Measurements from ENCODE around the gene MAP7D3.
A peak's percentile ranks its signal among the peaks of the same experiment; 100 is the strongest.

The MAP7D3 gene

GRCh38 chrX:136228839-136229207, 22.4 kb downstream of the MAP7D3 start:
- Histone ChIP-seq H3K27me3 (ENCODE audit: insufficient read depth, poor library complexity, severe bottlenecking) (no peaks in the 10 kb centered on the region), H3K9me3 (ENCODE audit: severe bottlenecking) (no peaks in the 10 kb centered on the region), H3K36me3 (ENCODE audit: low read depth) (peaks cover 42% of the 10 kb centered on the region; the same call in 1 of the 2 replicates), H3K4me1 (ENCODE audit: insufficient read depth, poor library complexity, severe bottlenecking) (no peaks in the 10 kb centered on the region), H3K27ac (ENCODE audit: poor library complexity, severe bottlenecking) (no peak overlapping the region), H3K4me3 (ENCODE audit: severe bottlenecking) (no peak overlapping the region)
- TF ChIP-seq CTCF (IDR thresholded peaks at IDR 0.05; ENCODE audit: poor library complexity, severe bottlenecking): no peak
- ATAC-seq (ENCODE audit: low read depth): no peak
- no peak for DNase-seq (ENCODE audit: low spot score)

- DNase-seq (ENCODE audit: low spot score) (no peak), ATAC-seq (ENCODE audit: low read depth) (no peak)
- no peaks in the 10 kb centered on the region for H3K27me3 ChIP-seq (ENCODE audit: insufficient read depth, poor library complexity, severe bottlenecking)
- peaks cover 46% of the 10 kb centered on the region; the same call in 1 of the 2 replicates for H3K36me3 ChIP-seq (ENCODE audit: low read depth)
- TF ChIP-seq CTCF (IDR thresholded peaks at IDR 0.05; ENCODE audit: poor library complexity, severe bottlenecking): no peak
- H3K4me3 ChIP-seq (ENCODE audit: severe bottlenecking): no peak overlapping the region
- no peaks in the 10 kb centered on the region for H3K9me3 ChIP-seq (ENCODE audit: severe bottlenecking)
- no peaks in the 10 kb centered on the region for H3K4me1 ChIP-seq (ENCODE audit: insufficient read depth, poor library complexity, severe bottlenecking)
- H3K27ac ChIP-seq (ENCODE audit: poor library complexity, severe bottlenecking): no peak overlapping the region
These were observed 23.0 kb downstream of the MAP7D3 start for GRCh38 chrX:136227948-136228838.

- H3K36me3 ChIP-seq (ENCODE audit: low read depth): peaks cover 42% of the 10 kb centered on the region
These were observed 24.1 kb downstream of the MAP7D3 start for GRCh38 chrX:136227074-136227473.

GRCh38 chrX:136221851-136222513, 29.2 kb downstream of the MAP7D3 start:
- Histone ChIP-seq H3K36me3 (ENCODE audit: low read depth) (peaks cover 59% of the 10 kb centered on the region), H3K27me3 (ENCODE audit: insufficient read depth, poor library complexity, severe bottlenecking) (no peaks in the 10 kb centered on the region)
- DNase-seq (ENCODE audit: low spot score): no peak

More at GRCh38 chrX:136227074-136227473, 24.1 kb downstream of the MAP7D3 start:
- Histone ChIP-seq H3K4me1 (ENCODE audit: insufficient read depth, poor library complexity, severe bottlenecking) (no peaks in the 10 kb centered on the region), H3K27ac (ENCODE audit: poor library complexity, severe bottlenecking) (no peak overlapping the region), H3K27me3 (ENCODE audit: insufficient read depth, poor library complexity, severe bottlenecking) (no peaks in the 10 kb centered on the region), H3K4me3 (ENCODE audit: severe bottlenecking) (no peak overlapping the region), H3K9me3 (ENCODE audit: severe bottlenecking) (no peaks in the 10 kb centered on the region)
- TF ChIP-seq CTCF (IDR thresholded peaks at IDR 0.05; ENCODE audit: poor library complexity, severe bottlenecking): no peak
- ATAC-seq (ENCODE audit: low read depth): no peak
- no peak for DNase-seq (ENCODE audit: low spot score)

More at GRCh38 chrX:136221851-136222513, 29.2 kb downstream of the MAP7D3 start:
- TF ChIP-seq CTCF (IDR thresholded peaks at IDR 0.05; ENCODE audit: poor library complexity, severe bottlenecking): no peak
- Histone ChIP-seq H3K9me3 (ENCODE audit: severe bottlenecking) (no peaks in the 10 kb centered on the region), H3K27ac (ENCODE audit: poor library complexity, severe bottlenecking) (peak overlapping the region; percentile 80), H3K4me1 (ENCODE audit: insufficient read depth, poor library complexity, severe bottlenecking) (peaks cover 14% of the 10 kb centered on the region), H3K4me3 (ENCODE audit: severe bottlenecking) (no peak overlapping the region)
- no peak for ATAC-seq (ENCODE audit: low read depth)

Measured in RWPE2 (cell line).